ENCODE results near the gene VPS25. TPM values are rescaled to one million over a fixed set of nuclear protein-coding genes. Genes with fewer than 3 reads are reported as not detected.

The VPS25 gene
- total and polyA plus RNA-seq, 9 of the 15 experiments (the other 6 are each of a cell fraction or from before 2014, with no cell fraction given) = 123 to 352 (median 180) TPM

- TF ChIP-seq TEAD4 (IDR thresholded peaks at IDR 0.05; ENCODE audit: low read length) (no peak), TEAD4 (CRISPR knock-in tag; IDR thresholded peaks at IDR 0.05; ENCODE audit: borderline replicate concordance) (peak; percentile 54; the same call in 1 of the 2 replicates), STAT6 (CRISPR knock-in tag; IDR thresholded peaks at IDR 0.05) (no peak), ZNF561 (CRISPR knock-in tag; conservative IDR thresholded peaks at IDR 0.05) (no peak), ZZZ3 (IDR thresholded peaks at IDR 0.05) (no peak), NCOR1 (IDR thresholded peaks at IDR 0.05) (no peak), KAT8 (IDR thresholded peaks at IDR 0.05; ENCODE audit: low read depth) (no peak), IRF9 (tag; IDR thresholded peaks at IDR 0.05) (no peak), TRIM24 (IDR thresholded peaks at IDR 0.05) (peak in 1 of 2 experiments; percentile 55; a peak in 2 of 4 replicates), ESRRA (IDR thresholded peaks at IDR 0.05; ENCODE audit: borderline replicate concordance, low read depth) (no peak), GABPA (tag; conservative IDR thresholded peaks at IDR 0.05; ENCODE audit: low read depth) (no peak), FOXM1 (IDR thresholded peaks at IDR 0.05; ENCODE audit: low read depth) (no peak), FOXM1 (CRISPR knock-in tag; IDR thresholded peaks at IDR 0.05; ENCODE audit: low read depth) (no peak), NELFE (IDR thresholded peaks at IDR 0.05; ENCODE audit: insufficient read depth, insufficient read length) (no peak), ZNF444 (CRISPR knock-in tag; IDR thresholded peaks at IDR 0.05) (no peak)
- TF ChIP-seq, protein P1, sequence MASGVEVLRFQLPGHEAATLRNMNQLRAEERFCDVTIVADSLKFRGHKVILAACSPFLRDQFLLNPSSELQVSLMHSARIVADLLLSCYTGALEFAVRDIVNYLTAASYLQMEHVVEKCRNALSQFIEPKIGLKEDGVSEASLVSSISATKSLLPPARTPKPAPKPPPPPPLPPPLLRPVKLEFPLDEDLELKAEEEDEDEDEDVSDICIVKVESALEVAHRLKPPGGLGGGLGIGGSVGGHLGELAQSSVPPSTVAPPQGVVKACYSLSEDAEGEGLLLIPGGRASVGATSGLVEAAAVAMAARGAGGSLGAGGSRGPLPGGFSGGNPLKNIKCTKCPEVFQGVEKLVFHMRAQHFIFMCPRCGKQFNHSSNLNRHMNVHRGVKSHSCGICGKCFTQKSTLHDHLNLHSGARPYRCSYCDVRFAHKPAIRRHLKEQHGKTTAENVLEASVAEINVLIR (CRISPR knock-in tag; IDR thresholded peaks at IDR 0.05) = no peak
- TF ChIP-seq, protein P2, sequence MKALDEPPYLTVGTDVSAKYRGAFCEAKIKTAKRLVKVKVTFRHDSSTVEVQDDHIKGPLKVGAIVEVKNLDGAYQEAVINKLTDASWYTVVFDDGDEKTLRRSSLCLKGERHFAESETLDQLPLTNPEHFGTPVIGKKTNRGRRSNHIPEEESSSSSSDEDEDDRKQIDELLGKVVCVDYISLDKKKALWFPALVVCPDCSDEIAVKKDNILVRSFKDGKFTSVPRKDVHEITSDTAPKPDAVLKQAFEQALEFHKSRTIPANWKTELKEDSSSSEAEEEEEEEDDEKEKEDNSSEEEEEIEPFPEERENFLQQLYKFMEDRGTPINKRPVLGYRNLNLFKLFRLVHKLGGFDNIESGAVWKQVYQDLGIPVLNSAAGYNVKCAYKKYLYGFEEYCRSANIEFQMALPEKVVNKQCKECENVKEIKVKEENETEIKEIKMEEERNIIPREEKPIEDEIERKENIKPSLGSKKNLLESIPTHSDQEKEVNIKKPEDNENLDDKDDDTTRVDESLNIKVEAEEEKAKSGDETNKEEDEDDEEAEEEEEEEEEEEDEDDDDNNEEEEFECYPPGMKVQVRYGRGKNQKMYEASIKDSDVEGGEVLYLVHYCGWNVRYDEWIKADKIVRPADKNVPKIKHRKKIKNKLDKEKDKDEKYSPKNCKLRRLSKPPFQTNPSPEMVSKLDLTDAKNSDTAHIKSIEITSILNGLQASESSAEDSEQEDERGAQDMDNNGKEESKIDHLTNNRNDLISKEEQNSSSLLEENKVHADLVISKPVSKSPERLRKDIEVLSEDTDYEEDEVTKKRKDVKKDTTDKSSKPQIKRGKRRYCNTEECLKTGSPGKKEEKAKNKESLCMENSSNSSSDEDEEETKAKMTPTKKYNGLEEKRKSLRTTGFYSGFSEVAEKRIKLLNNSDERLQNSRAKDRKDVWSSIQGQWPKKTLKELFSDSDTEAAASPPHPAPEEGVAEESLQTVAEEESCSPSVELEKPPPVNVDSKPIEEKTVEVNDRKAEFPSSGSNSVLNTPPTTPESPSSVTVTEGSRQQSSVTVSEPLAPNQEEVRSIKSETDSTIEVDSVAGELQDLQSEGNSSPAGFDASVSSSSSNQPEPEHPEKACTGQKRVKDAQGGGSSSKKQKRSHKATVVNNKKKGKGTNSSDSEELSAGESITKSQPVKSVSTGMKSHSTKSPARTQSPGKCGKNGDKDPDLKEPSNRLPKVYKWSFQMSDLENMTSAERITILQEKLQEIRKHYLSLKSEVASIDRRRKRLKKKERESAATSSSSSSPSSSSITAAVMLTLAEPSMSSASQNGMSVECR (CRISPR knock-in tag; IDR thresholded peaks at IDR 0.05) = no peak; the same call in 1 of the 2 replicates
Observed at GRCh38 chr17:42744806-42745617, 28.2 kb upstream of the VPS25 start, which contains the start of gene EZH1 (continued).
